NB4 (cell line): Measurements from ENCODE around the gene KLF2.

ENCODE experiments used
- DNase-seq: peaks from one replicate; pipeline ENCODE4 v3.0.0; 2010; ENCODE audit warnings: low read depth
- H3K4me3 ChIP-seq: one replicate; pipeline ENCODE4 v1.5.1; 2011; ENCODE audit warnings: mild to moderate bottlenecking, low read depth, low read length, moderate library complexity
- CTCF ChIP-seq: IDR thresholded peaks from one replicate; pipeline ENCODE4 v1.5.1; 2012; ENCODE audit warnings: low read depth, low read length
- MYC ChIP-seq: IDR thresholded peaks from 2 replicates; pipeline ENCODE4 v1.6.1; 2011; ENCODE audit warnings: low read depth, low read length
- POLR2A ChIP-seq: IDR thresholded peaks from 2 replicates; pipeline ENCODE4 v1.6.1; 2011; ENCODE audit warnings: mild to moderate bottlenecking; ENCODE audit not compliant: insufficient read length; ENCODE audit errors: extremely low read depth
- TF ChIP-seq, protein P1 (sequence below): IDR thresholded peaks from 2 replicates; pipeline ENCODE4 v1.6.1; 2011; ENCODE audit warnings: low read depth, low read length

KLF2 gene

GRCh38 chr19:16320987-16321386 lies 3.6 kb upstream of the KLF2 start:
- no peak for DNase-seq
- H3K4me3 ChIP-seq = no peak overlapping the region
- TF ChIP-seq MYC (no peak), POLR2A (no peak), CTCF (no peak)
- TF ChIP-seq, protein P1, sequence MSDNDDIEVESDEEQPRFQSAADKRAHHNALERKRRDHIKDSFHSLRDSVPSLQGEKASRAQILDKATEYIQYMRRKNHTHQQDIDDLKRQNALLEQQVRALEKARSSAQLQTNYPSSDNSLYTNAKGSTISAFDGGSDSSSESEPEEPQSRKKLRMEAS = no peak

DNA sequence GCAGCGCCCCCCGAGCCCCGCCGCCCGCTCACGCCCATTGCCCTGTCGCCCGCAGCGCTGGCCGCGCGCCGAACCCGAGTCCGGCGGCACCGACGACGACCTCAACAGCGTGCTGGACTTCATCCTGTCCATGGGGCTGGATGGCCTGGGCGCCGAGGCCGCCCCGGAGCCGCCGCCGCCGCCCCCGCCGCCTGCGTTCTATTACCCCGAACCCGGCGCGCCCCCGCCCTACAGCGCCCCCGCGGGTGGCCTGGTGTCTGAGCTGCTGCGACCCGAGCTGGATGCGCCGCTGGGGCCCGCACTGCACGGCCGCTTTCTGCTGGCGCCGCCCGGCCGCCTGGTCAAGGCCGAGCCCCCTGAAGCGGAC lies 518 bp downstream of the KLF2 start:
- no peak overlapping the region for H3K4me3 ChIP-seq
- no peak for DNase-seq
- TF ChIP-seq POLR2A = no peak
- TF ChIP-seq, protein P1 = no peak
- TF ChIP-seq CTCF = no peak
- no peak for TF ChIP-seq MYC

- no peak for TF ChIP-seq POLR2A
- TF ChIP-seq, protein P1 = no peak
- TF ChIP-seq CTCF = no peak
- TF ChIP-seq MYC = no peak
- H3K4me3 ChIP-seq = no peak overlapping the region
- no peak for DNase-seq
These were observed 1.2 kb downstream of the KLF2 start for GRCh38 chr19:16325641-16326400.

GRCh38 chr19:16326401-16327168 lies 2.0 kb downstream of the KLF2 start:
- H3K4me3 ChIP-seq = no peak overlapping the region
- no peak for TF ChIP-seq POLR2A
- TF ChIP-seq, protein P1 = no peak
- no peak for TF ChIP-seq CTCF
- TF ChIP-seq MYC = no peak
- DNase-seq = no peak

DNA sequence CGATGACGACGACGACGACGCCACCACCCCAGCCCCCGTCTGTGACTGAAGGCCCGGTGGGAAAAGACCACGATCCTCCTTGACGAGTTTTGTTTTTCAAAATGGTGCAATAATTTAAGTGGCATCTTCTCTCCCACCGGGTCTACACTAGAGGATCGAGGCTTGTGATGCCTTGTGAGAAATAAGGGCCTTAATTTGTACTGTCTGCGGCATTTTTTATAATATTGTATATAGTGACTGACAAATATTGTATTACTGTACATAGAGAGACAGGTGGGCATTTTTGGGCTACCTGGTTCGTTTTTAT lies 2.5 kb downstream of the KLF2 start:
- H3K4me3 ChIP-seq = no peak overlapping the region
- TF ChIP-seq MYC (no peak), POLR2A (no peak), CTCF (no peak)
- TF ChIP-seq, protein P1 = no peak
- no peak for DNase-seq
